ENCODE results near the gene KRTDAP. TPM values are rescaled to one million over a fixed set of nuclear protein-coding genes. Genes with fewer than 3 reads are reported as not detected.

Gene KRTDAP
- not detected in 2 replicates for polyA plus RNA-seq (2012; rRNA removed)
- polyA plus RNA-seq (2012; cell fraction: cytosol; rRNA removed): not detected in 2 replicates
- not detected in 2 replicates for polyA plus RNA-seq (2012; cell fraction: nucleus; rRNA removed)

GRCh38 chr19:35490364-35490763 lies at the start of gene KRTDAP:
KRTDAP (minus strand) TSS chr19:35490464; CDS start chr19:35490442, 22 bp downstream.
- CTCF ChIA-PET: interaction anchor here (1.2 to 8.1 kb wide), 3 partner anchors 17 to 21 kb away, joined by 4 to 127 read pairs (median 5); no protein-coding TSS in a partner anchor
- DNase-seq: no peak
- Histone ChIP-seq H3K4me2 (no peak within 1 kb of the TSS), H3K4me1 (ENCODE audit: control insufficient read depth in 1 of 2, insufficient read depth in 2 of 2, low read depth in 1 of 2, low read length in 1 of 2) (peaks cover 0 to 2% of the 10 kb centered on the region in 2 experiments; a peak in 1 of 4 replicates), H3K36me3 (replicated peaks in 1 of 2; ENCODE audit: control insufficient read depth in 1 of 2, insufficient read depth in 2 of 2, low read length in 1 of 2) (no peaks in the 10 kb centered on the region), H3K27ac (ENCODE audit: low read depth in 2 of 2, low read length in 1 of 2) (no peak within 1 kb of the TSS), H3F3A (replicated peaks; ENCODE audit: insufficient read depth) (no peaks in the 10 kb centered on the region), H3K79me2 (ENCODE audit: insufficient read depth) (no peaks in the 10 kb centered on the region), H3K4me3 (ENCODE audit: low read depth in 2 of 2, low read length in 1 of 2) (no peak within 1 kb of the TSS), H3K9me2 (no peaks in the 10 kb centered on the region), H3K9me3 (no peaks in the 10 kb centered on the region), H2AFZ (ENCODE audit: low read depth) (no peak within 1 kb of the TSS), H3K27me3 (ENCODE audit: insufficient read depth) (peaks cover 91% of the 10 kb centered on the region), H4K20me1 (ENCODE audit: insufficient read depth) (no peaks in the 10 kb centered on the region), H3K9ac (no peak within 1 kb of the TSS)
- TF ChIP-seq NRF1 (IDR thresholded peaks at IDR 0.05; ENCODE audit: low read depth, low read length): no peak
- no peak for TF ChIP-seq REST (IDR thresholded peaks at IDR 0.05; ENCODE audit: low read depth, low read length)
- TF ChIP-seq NFIC (IDR thresholded peaks at IDR 0.05; ENCODE audit: borderline replicate concordance): no peak
- no peak for TF ChIP-seq RAD21 (IDR thresholded peaks at IDR 0.05; ENCODE audit: low read length)
- no peak for TF ChIP-seq RXRA (IDR thresholded peaks at IDR 0.05; ENCODE audit: borderline replicate concordance, low read depth)
- no peak for TF ChIP-seq MXI1 (IDR thresholded peaks at IDR 0.05; ENCODE audit: low read depth, low read length)
- no peak for TF ChIP-seq TEAD4 (IDR thresholded peaks at IDR 0.05; ENCODE audit: borderline replicate concordance, insufficient read depth)
- TF ChIP-seq GATA2 (CRISPR knock-in tag; IDR thresholded peaks at IDR 0.05): no peak
- POLR2A ChIA-PET: no interaction called here
- 7% methylated on average over 5 of the region's 9 CpGs for WGBS (ENCODE audit: low lambda C conversion rate)

- no peaks in the 10 kb centered on the region for H4K20me1 ChIP-seq (ENCODE audit: insufficient read depth)
- H3K27ac ChIP-seq (ENCODE audit: low read depth in 2 of 2, low read length in 1 of 2): no peak overlapping the region
- H3K4me2 ChIP-seq: no peak overlapping the region
- H3K9me2 ChIP-seq: no peaks in the 10 kb centered on the region
- H3K9me3 ChIP-seq: no peaks in the 10 kb centered on the region
- POLR2A ChIA-PET: no interaction called here
- H3K27me3 ChIP-seq (ENCODE audit: insufficient read depth): peaks cover 10% of the 10 kb centered on the region; the same call in 1 of the 2 replicates
- peaks cover 10% of the 10 kb centered on the region; the same call in 1 of the 2 replicates for H3K79me2 ChIP-seq (ENCODE audit: insufficient read depth)
- no peak for DNase-seq
- TF ChIP-seq MEF2A (IDR thresholded peaks at IDR 0.05; ENCODE audit: borderline replicate concordance, low read depth) (no peak), FOXM1 (IDR thresholded peaks at IDR 0.05; ENCODE audit: low read depth) (no peak), FOSL2 (IDR thresholded peaks at IDR 0.05; ENCODE audit: borderline replicate concordance, low read depth) (no peak), NFIC (IDR thresholded peaks at IDR 0.05; ENCODE audit: borderline replicate concordance) (no peak), FOXJ3 (CRISPR knock-in tag; IDR thresholded peaks at IDR 0.05) (no peak), TCF12 (IDR thresholded peaks at IDR 0.05) (no peak), IRF3 (IDR thresholded peaks at IDR 0.05; ENCODE audit: low read depth, low read length) (no peak), RAD21 (IDR thresholded peaks at IDR 0.05; ENCODE audit: low read length) (no peak), YY1 (IDR thresholded peaks at IDR 0.05; ENCODE audit: low read depth) (no peak), TAF1 (IDR thresholded peaks at IDR 0.05; ENCODE audit: borderline replicate concordance, low read depth, low read length) (no peak), MXI1 (IDR thresholded peaks at IDR 0.05; ENCODE audit: low read depth, low read length) (no peak), GABPA (IDR thresholded peaks at IDR 0.05; ENCODE audit: low read depth) (no peak), RCOR1 (IDR thresholded peaks at IDR 0.05; ENCODE audit: low read length) (no peak), ELF1 (IDR thresholded peaks at IDR 0.05) (no peak)
- TF ChIP-seq, protein P1, sequence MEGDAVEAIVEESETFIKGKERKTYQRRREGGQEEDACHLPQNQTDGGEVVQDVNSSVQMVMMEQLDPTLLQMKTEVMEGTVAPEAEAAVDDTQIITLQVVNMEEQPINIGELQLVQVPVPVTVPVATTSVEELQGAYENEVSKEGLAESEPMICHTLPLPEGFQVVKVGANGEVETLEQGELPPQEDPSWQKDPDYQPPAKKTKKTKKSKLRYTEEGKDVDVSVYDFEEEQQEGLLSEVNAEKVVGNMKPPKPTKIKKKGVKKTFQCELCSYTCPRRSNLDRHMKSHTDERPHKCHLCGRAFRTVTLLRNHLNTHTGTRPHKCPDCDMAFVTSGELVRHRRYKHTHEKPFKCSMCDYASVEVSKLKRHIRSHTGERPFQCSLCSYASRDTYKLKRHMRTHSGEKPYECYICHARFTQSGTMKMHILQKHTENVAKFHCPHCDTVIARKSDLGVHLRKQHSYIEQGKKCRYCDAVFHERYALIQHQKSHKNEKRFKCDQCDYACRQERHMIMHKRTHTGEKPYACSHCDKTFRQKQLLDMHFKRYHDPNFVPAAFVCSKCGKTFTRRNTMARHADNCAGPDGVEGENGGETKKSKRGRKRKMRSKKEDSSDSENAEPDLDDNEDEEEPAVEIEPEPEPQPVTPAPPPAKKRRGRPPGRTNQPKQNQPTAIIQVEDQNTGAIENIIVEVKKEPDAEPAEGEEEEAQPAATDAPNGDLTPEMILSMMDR (IDR thresholded peaks at IDR 0.05): no peak
- TF ChIP-seq, protein P2, sequence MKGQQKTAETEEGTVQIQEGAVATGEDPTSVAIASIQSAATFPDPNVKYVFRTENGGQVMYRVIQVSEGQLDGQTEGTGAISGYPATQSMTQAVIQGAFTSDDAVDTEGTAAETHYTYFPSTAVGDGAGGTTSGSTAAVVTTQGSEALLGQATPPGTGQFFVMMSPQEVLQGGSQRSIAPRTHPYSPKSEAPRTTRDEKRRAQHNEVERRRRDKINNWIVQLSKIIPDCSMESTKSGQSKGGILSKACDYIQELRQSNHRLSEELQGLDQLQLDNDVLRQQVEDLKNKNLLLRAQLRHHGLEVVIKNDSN (IDR thresholded peaks at IDR 0.05; ENCODE audit: borderline replicate concordance, low read depth): no peak
- H3K9ac ChIP-seq: no peak overlapping the region
- no peak overlapping the region for H3K4me3 ChIP-seq (ENCODE audit: low read depth in 2 of 2, low read length in 1 of 2)
- H3F3A ChIP-seq (replicated peaks; ENCODE audit: insufficient read depth): no peaks in the 10 kb centered on the region
- H2AFZ ChIP-seq (ENCODE audit: low read depth): no peak overlapping the region
- H3K36me3 ChIP-seq (replicated peaks in 1 of 2; ENCODE audit: control insufficient read depth in 1 of 2, insufficient read depth in 2 of 2, low read length in 1 of 2): peaks cover 0 to 7% of the 10 kb centered on the region in 2 experiments
- WGBS (ENCODE audit: low lambda C conversion rate): 89% methylated on average over 12 of the region's 12 CpGs
- H3K4me1 ChIP-seq (ENCODE audit: control insufficient read depth in 1 of 2, insufficient read depth in 2 of 2, low read depth in 1 of 2, low read length in 1 of 2): peaks cover 0 to 12% of the 10 kb centered on the region in 2 experiments; a peak in 2 of 4 replicates
- CTCF ChIA-PET: interaction anchor here (0.6 kb wide), 1 partner anchor 45 kb away, joined by 3 read pairs; no protein-coding TSS in a partner anchor
Measured at GRCh38 chr19:35539850-35540249, 49.6 kb upstream of the KRTDAP start.

Measured in SK-N-SH (cell line).